CD14-positive monocyte (primary cell): ENCODE measurements around the gene LTBP1. TPM values are rescaled to one million over a fixed set of nuclear protein-coding genes. Genes with fewer than 3 reads are reported as not detected.
"Not testable (repeated sequence)": the region's sequence is repeated elsewhere in the genome, so short reads cannot be mapped to it uniquely, and the experiment has no call there.

Source experiments
- DNase-seq, 3 donors: peaks; one replicate each; pipeline ENCODE4 v3.0.0-alpha.2; 2011 to 2022
- H2AFZ ChIP-seq: 2 replicates; pipeline ENCODE4 v1.6.0; 2012; ENCODE audit warnings: mild to moderate bottlenecking, low read depth, low read length, inconsistent platforms; ENCODE audit not compliant: insufficient read depth, poor library complexity, severe bottlenecking
- H3K27ac ChIP-seq, 2 donors: 1 replicate in 1 of 2; 2 replicates in 1 of 2; pipeline ENCODE4 v1.5.1; 2012 to 2013; ENCODE audit warnings: low read length in 2 of 2, control low read depth in 1 of 2, inconsistent platforms in 1 of 2, low read depth in 1 of 2, mild to moderate bottlenecking in 1 of 2
- H3K27me3 ChIP-seq, 2 donors: one replicate each; pipeline versions ENCODE4 v1.6.0 to v1.6.1; 2011 to 2013; ENCODE audit warnings: low read length in 2 of 2; ENCODE audit not compliant: control insufficient read depth in 2 of 2, insufficient read depth in 2 of 2
- H3K36me3 ChIP-seq, 2 donors: replicated peaks in 1 of 2; 1 replicate in 1 of 2; 2 replicates in 1 of 2; pipeline versions ENCODE4 v1.5.1 to v1.6.1; 2012 to 2013; ENCODE audit warnings: low read length in 2 of 2, control low read depth in 1 of 2, inconsistent platforms in 1 of 2, mild to moderate bottlenecking in 1 of 2; ENCODE audit not compliant: insufficient read depth in 2 of 2, control insufficient read depth in 1 of 2
- H3K4me1 ChIP-seq, 2 donors: 1 replicate in 1 of 2; 2 replicates in 1 of 2; pipeline versions ENCODE4 v1.5.1 to v1.6.1; 2012 to 2013; ENCODE audit warnings: low read length in 2 of 2, control low read depth in 1 of 2, inconsistent platforms in 1 of 2, mild to moderate bottlenecking in 1 of 2, moderate library complexity in 1 of 2; ENCODE audit not compliant: insufficient read depth in 2 of 2, control insufficient read depth in 1 of 2
- H3K4me2 ChIP-seq: replicated peaks from 2 replicates; pipeline ENCODE3; 2012; ENCODE audit warnings: low read length, moderate library complexity, mild to moderate bottlenecking; ENCODE audit not compliant: poor library complexity, severe bottlenecking; ENCODE audit errors: extremely low read depth
- H3K4me3 ChIP-seq, 3 experiments: fragments of 200-600 bp in 1 of 3; sonication (generic) in 1 of 3; replicated peaks in 1 of 3; 1 replicate in 2 of 3; 2 replicates in 1 of 3; pipeline ENCODE4 v1.5.1; 2011 to 2013; ENCODE audit warnings: low read length in 3 of 3, mild to moderate bottlenecking in 3 of 3, control low read depth in 2 of 3, low read depth in 2 of 3, inconsistent platforms in 1 of 3, moderate library complexity in 1 of 3
- H3K79me2 ChIP-seq: 2 replicates; pipeline ENCODE4 v1.6.0; 2012; ENCODE audit warnings: mild to moderate bottlenecking, control low read depth, inconsistent platforms, low read length, moderate library complexity; ENCODE audit not compliant: insufficient read depth
- H3K9ac ChIP-seq: 2 replicates; pipeline ENCODE4 v1.6.0; 2017; ENCODE audit warnings: low read length, mild to moderate bottlenecking; ENCODE audit not compliant: insufficient read depth, poor library complexity, severe bottlenecking
- H3K9me3 ChIP-seq, 2 donors: replicated peaks in 1 of 2; 1 replicate in 1 of 2; 2 replicates in 1 of 2; pipeline versions ENCODE4 v1.5.1 to v1.6.1; 2012 to 2013; ENCODE audit warnings: low read length in 2 of 2, control low read depth in 1 of 2; ENCODE audit not compliant: control insufficient read depth in 1 of 2, insufficient read depth in 1 of 2
- H4K20me1 ChIP-seq: 2 replicates; pipeline ENCODE4 v1.6.0; 2012; ENCODE audit warnings: mild to moderate bottlenecking, low read length, control low read depth, moderate library complexity; ENCODE audit not compliant: insufficient read depth
- H3K27ac Mint-ChIP-seq, 7 donors: one replicate each; pipeline ENCODE4 v1.8.0; 2020; ENCODE audit warnings: mild to moderate bottlenecking in 7 of 7, mixed read lengths in 7 of 7, moderate library complexity in 6 of 7, inconsistent platforms in 2 of 7
- H3K27me3 Mint-ChIP-seq, 3 donors: one replicate each; pipeline ENCODE4 v1.8.0; 2021 to 2022; ENCODE audit warnings: low read depth in 3 of 3, mild to moderate bottlenecking in 3 of 3, mixed read lengths in 3 of 3, moderate library complexity in 3 of 3, inconsistent platforms in 1 of 3
- H3K36me3 Mint-ChIP-seq, 2 donors: one replicate each; pipeline ENCODE4 v1.8.0; 2020; ENCODE audit warnings: mixed read lengths in 2 of 2, inconsistent platforms in 1 of 2, mild to moderate bottlenecking in 1 of 2
- H3K4me1 Mint-ChIP-seq: one replicate; pipeline ENCODE4 v1.8.0; 2020; ENCODE audit warnings: mild to moderate bottlenecking, mixed read lengths
- H3K4me3 Mint-ChIP-seq, 2 donors: one replicate each; pipeline ENCODE4 v1.8.0; 2020; ENCODE audit warnings: mild to moderate bottlenecking in 2 of 2, mixed read lengths in 2 of 2, moderate library complexity in 1 of 2
- H3K9me3 Mint-ChIP-seq, 7 donors: one replicate each; pipeline ENCODE4 v1.8.0; 2020 to 2022; ENCODE audit warnings: mixed read lengths in 7 of 7, mild to moderate bottlenecking in 6 of 7, moderate library complexity in 6 of 7, inconsistent platforms in 2 of 7
- CTCF ChIP-seq: fragments of 200-600 bp; IDR thresholded peaks from one replicate; pipeline ENCODE4 v1.8.0; 2022; ENCODE audit warnings: antibody characterized with exemption, mild to moderate bottlenecking
- WGBS: methylation state at CpG from one replicate; pipeline ENCODE4 v1.1.5; 2013; ENCODE audit warnings: missing lambda C conversion rate; ENCODE audit not compliant: insufficient coverage; 5-methylcytosine and 5-hydroxymethylcytosine counted together
- intact Hi-C, 2 donors: fragments of 100-400 bp; cut with micrococcal nuclease; formaldehyde crosslinking; loops; one replicate each; pipeline versions ENCODE4 v1.15.0 to v1.15.1; 2023
- polyA plus RNA-seq, 3 donors: library from polyadenylated mRNA; depleted of rRNA in 1 of 3; unstranded in 2 of 3; stranded (reverse) in 1 of 3; fragments of 300-500 nt in 2 of 3; fragments of >200 nt in 1 of 3; fragmentation: Illumina TruSeq in 2 of 3; gene quantifications; 1 replicate in 2 of 3; 2 replicates in 1 of 3; pipeline ENCODE4 v1.2.3, GENCODE V29; 2012 to 2021

Gene LTBP1
- polyA plus RNA-seq, 3 donors: 0.18 to 0.24 TPM; not detected in 1

GRCh38 chr2:33365264-33365970, 418.7 kb downstream of the LTBP1 start:
- peaks cover 2% of the 10 kb centered on the region for H3K4me1 Mint-ChIP-seq
- 100% methylated on average over 4 of the region's 9 CpGs for WGBS
- no peaks in the 10 kb centered on the region for H4K20me1 ChIP-seq
- H3K36me3 Mint-ChIP-seq: no peaks in the 10 kb centered on the region
- H3K9me3 ChIP-seq: no peaks in the 10 kb centered on the region
- H2AFZ ChIP-seq: no peak overlapping the region
- no peak overlapping the region for H3K4me3 ChIP-seq
- peaks cover 0 to 3% (median 0%) of the 10 kb centered on the region in 7 donors for H3K9me3 Mint-ChIP-seq
- H3K9ac ChIP-seq: no peak overlapping the region
- no peaks in the 10 kb centered on the region for H3K79me2 ChIP-seq
- peaks cover 0 to 3% (median 2%) of the 10 kb centered on the region in 3 donors for H3K27me3 Mint-ChIP-seq
- no peaks in the 10 kb centered on the region for H3K4me1 ChIP-seq
- intact Hi-C loops: no loop called here
- H3K27ac ChIP-seq: no peak overlapping the region
- H3K27me3 ChIP-seq: no peaks in the 10 kb centered on the region
- no peak for DNase-seq
- H3K4me2 ChIP-seq: no peak overlapping the region
- no peak for TF ChIP-seq CTCF
- H3K4me3 Mint-ChIP-seq: no peak overlapping the region
- H3K27ac Mint-ChIP-seq: no peak overlapping the region
- H3K36me3 ChIP-seq: no peaks in the 10 kb centered on the region

- no peaks in the 10 kb centered on the region for H3K36me3 ChIP-seq
- no peak overlapping the region for H3K4me3 Mint-ChIP-seq
- no peak overlapping the region for H3K4me3 ChIP-seq
- H3K79me2 ChIP-seq: no peaks in the 10 kb centered on the region
- H3K27me3 ChIP-seq: no peaks in the 10 kb centered on the region
- no peak for DNase-seq
- H3K27me3 Mint-ChIP-seq: peaks cover 0 to 3% (median 2%) of the 10 kb centered on the region in 3 donors
- H3K9ac ChIP-seq: no peak overlapping the region
- H3K4me1 ChIP-seq: peaks cover 0 to 5% of the 10 kb centered on the region in 2 donors
- H3K9me3 Mint-ChIP-seq: peaks cover 0 to 2% (median 0%) of the 10 kb centered on the region in 7 donors
- H3K36me3 Mint-ChIP-seq: no peaks in the 10 kb centered on the region
- H3K4me2 ChIP-seq: no peak overlapping the region
- no peak overlapping the region for H3K27ac ChIP-seq
- H3K27ac Mint-ChIP-seq: no peak overlapping the region
- intact Hi-C loops: no loop called here
- H2AFZ ChIP-seq: no peak overlapping the region
- no peaks in the 10 kb centered on the region for H3K9me3 ChIP-seq
- H3K4me1 Mint-ChIP-seq: peaks cover 8% of the 10 kb centered on the region
- no peak for TF ChIP-seq CTCF
- WGBS: no CpG with 5 or more reads among the region's 5 CpGs
- H4K20me1 ChIP-seq: no peaks in the 10 kb centered on the region
These were observed 419.7 kb downstream of the LTBP1 start for GRCh38 chr2:33366473-33366872.

- H3K4me3 ChIP-seq, H3K4me3 Mint-ChIP-seq, H3K4me1 ChIP-seq, DNase-seq, H2AFZ ChIP-seq, H4K20me1 ChIP-seq, H3K9ac ChIP-seq, H3K9me3 Mint-ChIP-seq, H3K4me1 Mint-ChIP-seq, H3K9me3 ChIP-seq, H3K27me3 Mint-ChIP-seq, H3K79me2 ChIP-seq, H3K27ac ChIP-seq, H3K27me3 ChIP-seq, intact Hi-C loops, H3K27ac Mint-ChIP-seq, H3K4me2 ChIP-seq, H3K36me3 ChIP-seq, H3K36me3 Mint-ChIP-seq: not testable (repeated sequence)
- no CpG with 5 or more reads among the region's 7 CpGs for WGBS
These were observed 421.8 kb downstream of the LTBP1 start for GRCh38 chr2:33368524-33368923.
